Stomach (tissue), 9 donors: ENCODE results near the gene PELI2. TPM values are rescaled to one million over a fixed set of nuclear protein-coding genes. Genes with fewer than 3 reads are reported as not detected.

Experiments
- DNase-seq, 2 donors: peaks; one replicate each; pipeline versions ENCODE4 v3.0.0 to v3.0.0-alpha.2; 2013 to 2019
- H3K27ac ChIP-seq, 5 donors: fragments of 200-600 bp in 4 of 5; sonication (generic) in 4 of 5; one replicate each; pipeline ENCODE4 v1.5.1; 2013 to 2019; ENCODE audit warnings: mild to moderate bottlenecking in 1 of 5, moderate library complexity in 1 of 5
- H3K27me3 ChIP-seq, 3 donors: fragments of 200-600 bp; sonication (generic); one replicate each; pipeline ENCODE4 v1.5.1; 2017 to 2019; ENCODE audit warnings: mixed run types in 1 of 3
- H3K36me3 ChIP-seq, 4 donors: fragments of 200-600 bp; sonication (generic); 1 replicate in 3 of 4; 2 replicates in 1 of 4; pipeline ENCODE4 v1.5.1; 2016 to 2019
- H3K4me1 ChIP-seq, 4 donors: fragments of 200-600 bp; sonication (generic); one replicate each; pipeline ENCODE4 v1.5.1; 2016 to 2019
- H3K4me3 ChIP-seq, 4 donors: fragments of 200-600 bp; sonication (generic) in 3 of 4; one replicate each; pipeline ENCODE4 v1.5.1; 2016 to 2019; ENCODE audit warnings: mild to moderate bottlenecking in 1 of 4
- H3K9me3 ChIP-seq, 4 donors: fragments of 200-600 bp; sonication (generic); one replicate each; pipeline ENCODE4 v1.5.1; 2016 to 2019
- CTCF ChIP-seq, 7 experiments: fragments of 450-650 bp in 4 of 7; fragments of 200-600 bp in 3 of 7; sonication (generic) in 3 of 7; IDR thresholded peaks; one replicate each; pipeline ENCODE4 v1.5.1; 2016 to 2019; ENCODE audit warnings: antibody characterized with exemption in 7 of 7, control low read depth in 2 of 7, mild to moderate bottlenecking in 1 of 7
- EP300 ChIP-seq: sonication (generic); formaldehyde crosslinking; IDR thresholded peaks from one replicate; pipeline ENCODE4 v1.6.1; 2017; ENCODE audit warnings: antibody characterized with exemption
- POLR2A ChIP-seq, 4 donors: fragments of 450-650 bp; IDR thresholded peaks; one replicate each; pipeline ENCODE4 v1.6.1; 2016; ENCODE audit warnings: antibody characterized with exemption in 4 of 4, control low read depth in 2 of 4, mild to moderate bottlenecking in 1 of 4, moderate library complexity in 1 of 4
- POLR2AphosphoS5 ChIP-seq, 3 donors: sonication (generic); formaldehyde crosslinking; IDR thresholded peaks; one replicate each; pipeline ENCODE4 v1.6.1; 2016; ENCODE audit warnings: antibody characterized with exemption in 3 of 3
- WGBS, 5 donors: extraction: QIAGEN DNeasy Blood & Tissue Kit in 3 of 5; methylation state at CpG; one replicate each; pipeline versions ENCODE4 v1.1.5 to v1.1.7; 2013 to 2018; 5-methylcytosine and 5-hydroxymethylcytosine counted together
- intact Hi-C: fragments of 100-400 bp; cut with DNase I; formaldehyde crosslinking; loops from one replicate; pipeline ENCODE4 v1.15.1; 2023; ENCODE audit warnings: low total_unique reads
- polyA plus RNA-seq, 3 donors: library from polyadenylated mRNA; stranded (reverse); fragments of 200-250 nt; gene quantifications; one replicate each; pipeline ENCODE4 v1.2.3, GENCODE V29; 2013
- total RNA-seq, 5 donors: library from RNA; depleted of rRNA; stranded (reverse); fragments of >200 nt; gene quantifications; one replicate each; pipeline versions ENCODE4 v1.1.0 to v1.2.3, GENCODE V29; 2014 to 2016
- donor health status: healthy with polysubstance abuse.
- donor health status: Bipolar disorder and iron deficiency.
- donor health status: healthy.

Gene PELI2
- total and polyA plus RNA-seq, 8 donors = 3.0 to 48.3 (median 10.6) TPM

- peaks cover 0 to 9% (median 0%) of the 10 kb centered on the region in 4 donors for H3K4me1 ChIP-seq
- no peaks in the 10 kb centered on the region for H3K9me3 ChIP-seq
- intact Hi-C loops = no loop called here
- WGBS, 5 donors = 83 to 91% (median 89%) methylated on average over 3 of the region's 3 CpGs
- TF ChIP-seq EP300 (no peak), CTCF (IDR thresholded peaks at IDR 0.05) (no peak), POLR2A (IDR thresholded peaks at IDR 0.05) (no peak), POLR2AphosphoS5 (IDR thresholded peaks at IDR 0.05) (no peak)
- no peaks in the 10 kb centered on the region for H3K36me3 ChIP-seq
- H3K27ac ChIP-seq = no peak overlapping the region
- no peak for DNase-seq
- no peaks in the 10 kb centered on the region for H3K27me3 ChIP-seq
- no peak overlapping the region for H3K4me3 ChIP-seq
Measured at GRCh38 chr14:56273155-56273554, 154.9 kb downstream of the PELI2 start.

- H3K4me1 ChIP-seq = peaks cover 0 to 9% (median 0%) of the 10 kb centered on the region in 4 donors
- intact Hi-C loops = no loop called here
- no peaks in the 10 kb centered on the region for H3K27me3 ChIP-seq
- H3K36me3 ChIP-seq = no peaks in the 10 kb centered on the region
- no peak for DNase-seq
- H3K9me3 ChIP-seq = no peaks in the 10 kb centered on the region
- no peak for TF ChIP-seq CTCF (IDR thresholded peaks at IDR 0.05)
- TF ChIP-seq POLR2A (IDR thresholded peaks at IDR 0.05) = no peak
- no peak for TF ChIP-seq POLR2AphosphoS5 (IDR thresholded peaks at IDR 0.05)
- TF ChIP-seq EP300 = no peak
- WGBS, 5 donors = 68 to 81% (median 78%) methylated on average over 6 of the region's 6 CpGs
- no peak overlapping the region for H3K27ac ChIP-seq
- H3K4me3 ChIP-seq = no peak overlapping the region
Measured at GRCh38 chr14:56273951-56274350, 155.7 kb downstream of the PELI2 start.

- Histone ChIP-seq H3K4me1 (peaks cover 0 to 9% (median 0%) of the 10 kb centered on the region in 4 donors), H3K36me3 (no peaks in the 10 kb centered on the region), H3K27ac (no peak overlapping the region), H3K9me3 (no peaks in the 10 kb centered on the region), H3K27me3 (no peaks in the 10 kb centered on the region), H3K4me3 (no peak overlapping the region)
- no peak for TF ChIP-seq CTCF (IDR thresholded peaks at IDR 0.05)
- TF ChIP-seq POLR2A (IDR thresholded peaks at IDR 0.05) = no peak
- no peak for TF ChIP-seq EP300
- TF ChIP-seq POLR2AphosphoS5 (IDR thresholded peaks at IDR 0.05) = no peak
- intact Hi-C loops = no loop called here
- 24 to 60% (median 32%) methylated on average over 1 of the region's 1 CpG for WGBS, 5 donors
- DNase-seq = no peak
Measured at GRCh38 chr14:56274556-56274955, 156.3 kb downstream of the PELI2 start.

GRCh38 chr14:56276108-56276507 lies 157.9 kb downstream of the PELI2 start:
- WGBS, 5 donors = 77 to 95% (median 92%) methylated on average over 5 of the region's 5 CpGs
- Histone ChIP-seq H3K27ac (no peak overlapping the region), H3K27me3 (no peaks in the 10 kb centered on the region), H3K4me3 (no peak overlapping the region), H3K36me3 (no peaks in the 10 kb centered on the region), H3K4me1 (peaks cover 0 to 9% (median 0%) of the 10 kb centered on the region in 4 donors), H3K9me3 (no peaks in the 10 kb centered on the region)
- no peak for DNase-seq
- intact Hi-C loops = no loop called here
- no peak for TF ChIP-seq CTCF (IDR thresholded peaks at IDR 0.05)
- TF ChIP-seq POLR2AphosphoS5 (IDR thresholded peaks at IDR 0.05) = no peak
- no peak for TF ChIP-seq POLR2A (IDR thresholded peaks at IDR 0.05)
- TF ChIP-seq EP300 = no peak
